IMR-90 (cell line): ENCODE measurements around the gene PHF21A. TPM values are rescaled to one million over a fixed set of nuclear protein-coding genes. Genes with fewer than 3 reads are reported as not detected.

Source experiments
- ATAC-seq: fragments of 200-7000 bp; cut with Tn5 transposase; 2 replicates; pipeline ENCODE4 v1.9.1; 2020; ENCODE audit warnings: low read depth, mild to moderate bottlenecking, moderate library complexity
- BruUV-seq: library from RNA; stranded (reverse); fragments of 400-500 nt; replicated peaks from 2 replicates; lab custom pipeline; 2021; lab: Mats Ljungman, UMichigan
- CTCF ChIA-PET: fragments of 300-600 bp; formaldehyde crosslinking; extraction: SDS; loops from one replicate; lab custom pipeline; 2021; ENCODE audit warnings: antibody characterized with exemption; lab: Yijun Ruan, JAX
- POLR2A ChIA-PET: fragments of 300-600 bp; sonication (Branson Sonifier 250); formaldehyde crosslinking; loops from one replicate; lab custom pipeline; 2022; ENCODE audit warnings: antibody characterized with exemption; ENCODE audit not compliant: unreplicated experiment; lab: Charles Lee
- DNase-seq: peaks from one replicate; pipeline ENCODE4 v3.0.0; 2013
- H2AFZ ChIP-seq: replicated peaks from 2 replicates; pipeline ENCODE3; 2013; ENCODE audit warnings: low read length, mild to moderate bottlenecking; ENCODE audit not compliant: poor library complexity
- H2AK5ac ChIP-seq: 2 replicates; pipeline ENCODE4 v1.6.1; 2013; ENCODE audit warnings: low read depth, low read length, inconsistent platforms
- H2AK9ac ChIP-seq: replicated peaks from 2 replicates; pipeline ENCODE3; 2013; ENCODE audit warnings: mild to moderate bottlenecking, low read depth, low read length, moderate library complexity; ENCODE audit not compliant: poor library complexity
- H2BK120ac ChIP-seq: 2 replicates; pipeline ENCODE4 v1.6.1; 2013; ENCODE audit warnings: low read depth, low read length, inconsistent platforms
- H2BK15ac ChIP-seq: 3 replicates; pipeline ENCODE4 v1.6.1; 2013; ENCODE audit warnings: low read depth, low read length, inconsistent platforms
- H2BK20ac ChIP-seq: 2 replicates; pipeline ENCODE4 v1.6.1; 2013; ENCODE audit warnings: low read depth, mild to moderate bottlenecking, inconsistent platforms, low read length, moderate library complexity
- H2BK5ac ChIP-seq: 2 replicates; pipeline ENCODE4 v1.6.1; 2013; ENCODE audit warnings: mild to moderate bottlenecking, low read depth, low read length, inconsistent platforms; ENCODE audit not compliant: poor library complexity, severe bottlenecking
- H3K14ac ChIP-seq: replicated peaks from 2 replicates; pipeline ENCODE4 v1.6.1; 2013; ENCODE audit warnings: low read depth, low read length, inconsistent platforms
- H3K18ac ChIP-seq: 2 replicates; pipeline ENCODE4 v1.6.1; 2013; ENCODE audit warnings: low read depth, low read length, control low read depth
- H3K23ac ChIP-seq: 2 replicates; pipeline ENCODE4 v1.6.1; 2013; ENCODE audit warnings: low read depth, low read length, inconsistent platforms
- H3K27ac ChIP-seq: 2 replicates; pipeline ENCODE4 v1.5.1; 2013; ENCODE audit warnings: mild to moderate bottlenecking, control low read depth, low read length; ENCODE audit not compliant: insufficient read depth
- H3K27me3 ChIP-seq: 2 replicates; pipeline ENCODE4 v1.6.1; 2013; ENCODE audit warnings: low read length; ENCODE audit not compliant: control insufficient read depth, insufficient read depth
- H3K36me3 ChIP-seq: 2 replicates; pipeline ENCODE4 v1.6.1; 2013; ENCODE audit warnings: low read length, mixed read lengths; ENCODE audit not compliant: control insufficient read depth, insufficient read depth
- H3K4ac ChIP-seq: 2 replicates; pipeline ENCODE4 v1.6.1; 2013; ENCODE audit warnings: low read depth, low read length, inconsistent platforms
- H3K4me1 ChIP-seq: 2 replicates; pipeline ENCODE4 v1.6.1; 2013; ENCODE audit warnings: low read length, mixed read lengths; ENCODE audit not compliant: control insufficient read depth, insufficient read depth
- H3K4me2 ChIP-seq: 2 replicates; pipeline ENCODE4 v1.6.1; 2013; ENCODE audit warnings: low read depth, mild to moderate bottlenecking, control low read depth, low read length, moderate library complexity
- H3K4me3 ChIP-seq: 2 replicates; pipeline ENCODE4 v1.5.1; 2013; ENCODE audit warnings: low read depth, mild to moderate bottlenecking, control low read depth, low read length, moderate library complexity; ENCODE audit not compliant: insufficient read depth
- H3K56ac ChIP-seq: 2 replicates; pipeline ENCODE4 v1.6.1; 2013; ENCODE audit warnings: low read length, inconsistent platforms; ENCODE audit not compliant: insufficient read depth; ENCODE audit errors: extremely low read depth
- H3K79me1 ChIP-seq, 2 experiments: 2 replicates each; pipeline ENCODE4 v1.6.1; 2013; ENCODE audit warnings: low read length in 2 of 2, inconsistent platforms in 1 of 2, low read depth in 1 of 2
- H3K9ac ChIP-seq: 2 replicates; pipeline ENCODE4 v1.6.1; 2013; ENCODE audit warnings: low read depth, low read length, control low read depth
- H3K9me1 ChIP-seq: 2 replicates; pipeline ENCODE4 v1.6.1; 2013; ENCODE audit warnings: low read length, inconsistent platforms; ENCODE audit not compliant: insufficient read depth
- H3K9me3 ChIP-seq: 2 replicates; pipeline ENCODE4 v1.6.1; 2013; ENCODE audit warnings: low read length; ENCODE audit not compliant: control insufficient read depth, insufficient read depth
- H4K20me1 ChIP-seq: 2 replicates; pipeline ENCODE4 v1.6.1; 2013; ENCODE audit warnings: low read length, inconsistent platforms; ENCODE audit not compliant: insufficient read depth
- H4K5ac ChIP-seq: 2 replicates; pipeline ENCODE4 v1.6.1; 2013; ENCODE audit warnings: mild to moderate bottlenecking, low read depth, low read length, control low read depth
- H4K8ac ChIP-seq, 2 experiments: 2 replicates each; pipeline ENCODE4 v1.6.1; 2013; ENCODE audit warnings: low read depth in 2 of 2, low read length in 2 of 2, control low read depth in 1 of 2, inconsistent platforms in 1 of 2
- H4K91ac ChIP-seq: 2 replicates; pipeline ENCODE4 v1.6.1; 2013; ENCODE audit warnings: low read depth, low read length, inconsistent platforms; ENCODE audit not compliant: insufficient read depth
- CEBPB ChIP-seq: IDR thresholded peaks from 2 replicates; pipeline ENCODE4 v1.6.1; 2012; ENCODE audit warnings: low read depth, low read length, improper control_type of control experiment
- CHD1 ChIP-seq: IDR thresholded peaks from 2 replicates; pipeline ENCODE4 v1.6.1; 2012; ENCODE audit warnings: low read depth, low read length, improper control_type of control experiment
- CTCF ChIP-seq: conservative IDR thresholded peaks from 2 replicates; pipeline ENCODE4 v1.5.1; 2012; ENCODE audit warnings: mild to moderate bottlenecking, low read depth, low read length, improper control_type of control experiment
- RFX5 ChIP-seq: IDR thresholded peaks from 2 replicates; pipeline ENCODE4 v1.8.0; 2012; ENCODE audit warnings: low read depth, mild to moderate bottlenecking, low read length, moderate library complexity
- WGBS, 2 experiments: methylation state at CpG; one replicate each; pipeline versions ENCODE4 v1.1.5 to v1.1.7; 2013; ENCODE audit warnings: missing lambda C conversion rate in 2 of 2; ENCODE audit not compliant: insufficient read length in 1 of 2; ENCODE audit errors: extremely low coverage in 2 of 2; 5-methylcytosine and 5-hydroxymethylcytosine counted together
- dilution Hi-C: fragments of 300-500 bp; cut with HindIII; formaldehyde crosslinking; loops from one replicate; pipeline ENCODE4 v1.14.3; 2018; ENCODE audit warnings: low sequenced_read_pairs; ENCODE audit not compliant: unreplicated experiment
- in situ Hi-C: fragments of 300-500 bp; cut with MboI; formaldehyde crosslinking; loops from 3 replicates; pipeline ENCODE4 v1.14.3; 2019; ENCODE audit warnings: low sequenced_read_pairs, inconsistent platforms, mixed read lengths
- intact Hi-C: fragments of 100-400 bp; cut with micrococcal nuclease; formaldehyde crosslinking; loops from 2 replicates; pipeline ENCODE4 v1.10.0; 2022
- polyA plus RNA-seq, 3 experiments: library from polyadenylated mRNA; depleted of rRNA; stranded (reverse); fragments of >200 nt; gene quantifications; 2 replicates each; pipeline ENCODE4 v1.2.3, GENCODE V29; 2012; ENCODE audit warnings: low replicate concordance in 1 of 3
- total RNA-seq: library from RNA; depleted of rRNA; stranded (reverse); fragments of >200 nt; gene quantifications from 2 replicates; pipeline ENCODE4 v1.2.3, GENCODE V29; 2012

Gene PHF21A
- total and polyA plus RNA-seq, 2 of the 4 experiments (the other 2 are of a cell fraction), result 9.0 to 20.6 TPM

- Histone ChIP-seq H4K20me1 (no peaks in the 10 kb centered on the region), H3K79me1 (no peaks in the 10 kb centered on the region), H3K9ac (no peak overlapping the region), H3K36me3 (no peaks in the 10 kb centered on the region), H3K9me3 (no peaks in the 10 kb centered on the region), H2AK9ac (no peak overlapping the region), H3K14ac (no peak overlapping the region), H2BK120ac (no peak overlapping the region), H4K8ac (no peak overlapping the region), H3K4me3 (no peak overlapping the region), H2BK15ac (no peak overlapping the region), H2AK5ac (no peak overlapping the region), H3K18ac (no peak overlapping the region), H2AFZ (no peak overlapping the region), H3K56ac (no peak overlapping the region), H3K4me1 (no peaks in the 10 kb centered on the region), H3K9me1 (no peaks in the 10 kb centered on the region), H3K23ac (no peak overlapping the region), H4K91ac (no peak overlapping the region), H2BK5ac (no peak overlapping the region), H3K4me2 (no peak overlapping the region), H3K27me3 (peaks cover 23% of the 10 kb centered on the region), H3K27ac (no peak overlapping the region), H4K5ac (no peak overlapping the region), H2BK20ac (no peak overlapping the region), H3K4ac (no peak overlapping the region)
- TF ChIP-seq CTCF (no peak), RFX5 (no peak), CEBPB (no peak), CHD1 (no peak)
- in situ Hi-C loops, result no loop called here
- intact Hi-C loops, result no loop called here
- no peak for ATAC-seq
- ChIA-PET POLR2A (no interaction called here), CTCF (no interaction called here)
- no CpG with 5 or more reads among the region's 4 CpGs for WGBS, 2 experiments
- DNase-seq, result no peak
- no TSS peak for BruUV-seq
- dilution Hi-C loops, result no loop called here
Observed at GRCh38 chr11:46149826-46150225, 28.6 kb upstream of the PHF21A start.
